Panc1 (cell line): ENCODE results near the gene UMOD. TPM values are rescaled to one million over a fixed set of nuclear protein-coding genes. Genes with fewer than 3 reads are reported as not detected.

Source experiments
- ATAC-seq: fragments of 200-7000 bp; cut with Tn5 transposase; 2 replicates; pipeline ENCODE4 v1.9.1; 2020; ENCODE audit warnings: mild to moderate bottlenecking, moderate library complexity
- BruUV-seq: library from RNA; stranded (reverse); fragments of 400-500 nt; replicated peaks from 2 replicates; lab custom pipeline; 2021; lab: Mats Ljungman, UMichigan
- CTCF ChIA-PET: fragments of 300-600 bp; sonication (Branson Sonifier 250); formaldehyde crosslinking; loops from one replicate; lab custom pipeline; 2022; ENCODE audit warnings: antibody characterized with exemption; lab: Charles Lee
- POLR2A ChIA-PET: fragments of 300-600 bp; sonication (Branson Sonifier 250); formaldehyde crosslinking; loops from one replicate; lab custom pipeline; 2022; ENCODE audit warnings: antibody characterized with exemption; lab: Charles Lee
- DNase-seq: peaks from one replicate; pipeline ENCODE4 v3.0.0-alpha.2; 2010; ENCODE audit warnings: low read depth, low spot score
- H3K27ac ChIP-seq: 2 replicates; pipeline ENCODE4 v1.5.1; 2011; ENCODE audit warnings: mild to moderate bottlenecking, low read length, inconsistent platforms
- H3K27me3 ChIP-seq: fragments of 200-500 bp; sonication (Bioruptor generic); 2 replicates; pipeline ENCODE4 v1.6.0; 2014; ENCODE audit warnings: low read length, inconsistent platforms; ENCODE audit not compliant: control insufficient read depth, insufficient read depth
- H3K36me3 ChIP-seq: fragments of 200-500 bp; sonication (Bioruptor generic); 2 replicates; pipeline ENCODE4 v1.5.1; 2014; ENCODE audit warnings: inconsistent platforms, mild to moderate bottlenecking, low read length, moderate library complexity; ENCODE audit not compliant: control insufficient read depth, insufficient read depth
- H3K4me1 ChIP-seq: 2 replicates; pipeline ENCODE4 v1.5.1; 2011; ENCODE audit warnings: inconsistent platforms, mild to moderate bottlenecking, low read length, moderate library complexity; ENCODE audit not compliant: control insufficient read depth, insufficient read depth
- H3K4me3 ChIP-seq, 2 experiments: 2 replicates each; pipeline ENCODE4 v1.5.1; 2011 to 2012; ENCODE audit warnings: low read depth in 2 of 2, low read length in 2 of 2, mild to moderate bottlenecking in 2 of 2, inconsistent platforms in 1 of 2, moderate library complexity in 1 of 2
- H3K9me3 ChIP-seq: fragments of 200-500 bp; sonication (Bioruptor generic); 2 replicates; pipeline ENCODE4 v1.5.1; 2014; ENCODE audit warnings: low read depth, mild to moderate bottlenecking, inconsistent platforms, low read length, moderate library complexity; ENCODE audit not compliant: control insufficient read depth, insufficient read depth
- CTCF ChIP-seq: fragments of 450-650 bp; IDR thresholded peaks from 2 replicates; pipeline ENCODE4 v1.5.1; 2017; ENCODE audit warnings: mild to moderate bottlenecking
- POLR2AphosphoS5 ChIP-seq: IDR thresholded peaks from 2 replicates; pipeline ENCODE4 v1.6.1; 2012; ENCODE audit warnings: mild to moderate bottlenecking, low read depth, low read length, moderate library complexity
- REST ChIP-seq, 2 experiments: IDR thresholded peaks; 2 replicates each; pipeline ENCODE4 v1.6.1; 2011 to 2012; ENCODE audit warnings: low read depth in 2 of 2, control low read depth in 1 of 2, low read length in 1 of 2, mild to moderate bottlenecking in 1 of 2, moderate library complexity in 1 of 2; ENCODE audit not compliant: insufficient read depth in 1 of 2
- SIN3A ChIP-seq: IDR thresholded peaks from 2 replicates; pipeline ENCODE4 v1.6.1; 2012; ENCODE audit warnings: low read depth, mild to moderate bottlenecking, low read length, moderate library complexity, borderline replicate concordance; ENCODE audit not compliant: insufficient read depth
- TCF7L2 ChIP-seq: IDR thresholded peaks from 2 replicates; pipeline ENCODE4 v1.6.1; 2011; ENCODE audit warnings: mild to moderate bottlenecking, low read depth, low read length, inconsistent platforms
- in situ Hi-C: cut with HindIII; loops from 2 replicates; pipeline ENCODE4 v1.10.0; 2016; ENCODE audit warnings: low sequenced_read_pairs, low pct_unique_long_range_greater_than_20kb
- intact Hi-C: fragments of 100-400 bp; cut with micrococcal nuclease; formaldehyde crosslinking; loops from one replicate; pipeline ENCODE4 v1.10.0; 2022; ENCODE audit not compliant: unreplicated experiment
- total RNA-seq: library from RNA; stranded (reverse); gene quantifications from one replicate; pipeline ENCODE4 v1.2.1, GENCODE V29; 2021; ENCODE audit not compliant: unreplicated experiment

UMOD gene
- total RNA-seq, 1 experiment from 2014 or later = not detected

- no peaks in the 10 kb centered on the region for H3K4me1 ChIP-seq
- ATAC-seq (no peak), DNase-seq (no peak)
- no peak overlapping the region for H3K27ac ChIP-seq
- H3K4me3 ChIP-seq = no peak overlapping the region
- ChIA-PET CTCF (interaction anchor here (0.7 kb wide), 1 partner anchor 238 kb away, joined by 4 read pairs; no protein-coding TSS in a partner anchor), POLR2A (no interaction called here)
- peaks cover 5% of the 10 kb centered on the region; the same call in 1 of the 2 replicates for H3K27me3 ChIP-seq
- intact Hi-C loops = no loop called here
- in situ Hi-C loops = no loop called here
- BruUV-seq = no TSS peak
- no peaks in the 10 kb centered on the region for H3K36me3 ChIP-seq
- H3K9me3 ChIP-seq = no peaks in the 10 kb centered on the region
- TF ChIP-seq TCF7L2 (no peak), REST (IDR thresholded peaks at IDR 0.05; ENCODE audit: insufficient read depth in 1 of 2, low read depth in 2 of 2, low read length in 1 of 2) (no peak)
Observed at GRCh38 chr16:20291208-20292206, 61.0 kb downstream of the UMOD start.

- no peaks in the 10 kb centered on the region for H3K36me3 ChIP-seq
Observed at GRCh38 chr16:20289571-20289970, 62.9 kb downstream of the UMOD start.

More at GRCh38 chr16:20289571-20289970, 62.9 kb downstream of the UMOD start:
- ChIA-PET CTCF (interaction anchor here (1.0 to 1.8 kb wide), 2 partner anchors 11 to 382 kb away, joined by 3 to 5 read pairs; no protein-coding TSS in a partner anchor), POLR2A (interaction anchor here (0.7 kb wide), 1 partner anchor 14 kb away, joined by 4 read pairs; no protein-coding TSS in a partner anchor)
- no peak overlapping the region for H3K27ac ChIP-seq
- TF ChIP-seq REST (IDR thresholded peaks at IDR 0.05; ENCODE audit: insufficient read depth in 1 of 2, low read depth in 2 of 2, low read length in 1 of 2) = no peak
- no peak for TF ChIP-seq SIN3A
- no peak for TF ChIP-seq CTCF
- no peak for TF ChIP-seq TCF7L2
- no peak for TF ChIP-seq POLR2AphosphoS5
- no peak for DNase-seq
- H3K9me3 ChIP-seq = no peaks in the 10 kb centered on the region
- H3K27me3 ChIP-seq = peaks cover 5% of the 10 kb centered on the region; the same call in 1 of the 2 replicates
- intact Hi-C loops (no loop called here), in situ Hi-C loops (no loop called here)
- no peaks in the 10 kb centered on the region for H3K4me1 ChIP-seq
- H3K4me3 ChIP-seq = no peak overlapping the region
- BruUV-seq = no TSS peak
- no peak for ATAC-seq
